ENCODE results near the gene PARVB. TPM values are rescaled to one million over a fixed set of nuclear protein-coding genes. Genes with fewer than 3 reads are reported as not detected.

Gene PARVB
- total and polyA plus RNA-seq, 2 donors (not counting 3 experiments of a cell fraction or from before 2014, with no cell fraction given), result 155 to 162 TPM

DNA sequence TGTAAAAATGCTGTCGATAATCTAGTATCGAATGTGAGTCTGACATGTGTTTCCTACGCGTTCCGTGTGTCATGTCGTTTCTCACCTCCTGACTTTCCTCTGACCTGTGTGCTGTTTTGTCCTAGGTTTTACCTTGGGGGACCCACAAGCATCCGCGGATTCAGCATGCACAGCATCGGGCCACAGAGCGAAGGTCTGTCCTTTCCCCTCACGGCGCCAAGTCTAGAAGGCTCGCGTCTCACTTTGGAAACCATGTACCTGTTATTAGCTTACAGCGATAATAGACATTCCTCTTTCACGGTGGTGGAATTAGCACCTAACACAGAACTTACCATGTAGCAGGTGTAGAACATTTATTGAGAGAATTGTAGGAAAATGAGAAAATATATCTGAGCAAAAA, 40.3 kb upstream of the PARVB start:
- FAIRE-seq, result peak; percentile 37
- no TSS peak for BruUV-seq (replicated peaks)
- Histone ChIP-seq H3K4me2 (ENCODE audit: insufficient read depth, low read length) (no peak overlapping the region), H3K27ac (ENCODE audit: insufficient read depth, low read depth, low read length) (no peak overlapping the region), H3K79me2 (ENCODE audit: control insufficient read depth, insufficient read depth, low read length) (no peaks in the 10 kb centered on the region), H3K36me3 (ENCODE audit: control insufficient read depth in 2 of 2, extremely low read depth in 1 of 2, insufficient read depth in 2 of 2, low read length in 2 of 2) (peaks cover 0 to 33% of the 10 kb centered on the region in 2 experiments), H3K9me3 (replicated peaks; ENCODE audit: control insufficient read depth, insufficient read depth, low read length) (no peaks in the 10 kb centered on the region), H3K4me1 (ENCODE audit: control insufficient read depth, extremely low read depth, insufficient read depth, low read length) (no peaks in the 10 kb centered on the region), H3K27me3 (ENCODE audit: control insufficient read depth in 2 of 2, insufficient read depth in 2 of 2, low read length in 2 of 2) (no peaks in the 10 kb centered on the region), H3K9me1 (replicated peaks; ENCODE audit: control insufficient read depth, extremely low read depth, insufficient read depth, low read length) (no peaks in the 10 kb centered on the region), H3K9ac (replicated peaks; ENCODE audit: extremely low read depth, insufficient read depth, low read length) (no peak overlapping the region), H2AFZ (ENCODE audit: low read depth, low read length) (no peak overlapping the region), H3K4me3 (replicated peaks in 1 of 3; ENCODE audit: insufficient read depth in 1 of 3, low read depth in 1 of 3, low read length in 3 of 3) (no peak overlapping the region), H4K20me1 (replicated peaks; ENCODE audit: control insufficient read depth, extremely low read depth, insufficient read depth, low read length) (no peaks in the 10 kb centered on the region)
- ChIA-PET POLR2A (no interaction called here), CTCF (interaction anchor here (1.6 kb wide), 1 partner anchor 10 kb away, joined by 4 read pairs; no protein-coding TSS in a partner anchor)
- intact Hi-C loops (cut with micrococcal nuclease) (no loop called here), dilution Hi-C loops (cut with MboI; ENCODE audit: extremely low pct_ligation_motif_present, low sequenced_read_pairs) (no loop called here)
- TF ChIP-seq POLR2AphosphoS5 (IDR thresholded peaks at IDR 0.05; ENCODE audit: insufficient read depth, low read depth, low read length), result no peak
- no peak for TF ChIP-seq GATA2 (IDR thresholded peaks at IDR 0.05; ENCODE audit: insufficient read depth, insufficient read length, low read depth, low read length)
- TF ChIP-seq, protein P1, sequence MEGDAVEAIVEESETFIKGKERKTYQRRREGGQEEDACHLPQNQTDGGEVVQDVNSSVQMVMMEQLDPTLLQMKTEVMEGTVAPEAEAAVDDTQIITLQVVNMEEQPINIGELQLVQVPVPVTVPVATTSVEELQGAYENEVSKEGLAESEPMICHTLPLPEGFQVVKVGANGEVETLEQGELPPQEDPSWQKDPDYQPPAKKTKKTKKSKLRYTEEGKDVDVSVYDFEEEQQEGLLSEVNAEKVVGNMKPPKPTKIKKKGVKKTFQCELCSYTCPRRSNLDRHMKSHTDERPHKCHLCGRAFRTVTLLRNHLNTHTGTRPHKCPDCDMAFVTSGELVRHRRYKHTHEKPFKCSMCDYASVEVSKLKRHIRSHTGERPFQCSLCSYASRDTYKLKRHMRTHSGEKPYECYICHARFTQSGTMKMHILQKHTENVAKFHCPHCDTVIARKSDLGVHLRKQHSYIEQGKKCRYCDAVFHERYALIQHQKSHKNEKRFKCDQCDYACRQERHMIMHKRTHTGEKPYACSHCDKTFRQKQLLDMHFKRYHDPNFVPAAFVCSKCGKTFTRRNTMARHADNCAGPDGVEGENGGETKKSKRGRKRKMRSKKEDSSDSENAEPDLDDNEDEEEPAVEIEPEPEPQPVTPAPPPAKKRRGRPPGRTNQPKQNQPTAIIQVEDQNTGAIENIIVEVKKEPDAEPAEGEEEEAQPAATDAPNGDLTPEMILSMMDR (IDR thresholded peaks at IDR 0.05; ENCODE audit: extremely low read depth in 1 of 2, insufficient read depth in 1 of 2, low read depth in 1 of 2, low read length in 2 of 2), result no peak
- no peak for TF ChIP-seq JUN (IDR thresholded peaks at IDR 0.05; ENCODE audit: borderline replicate concordance, insufficient read depth, insufficient read length, low read depth)
- TF ChIP-seq MYC (IDR thresholded peaks at IDR 0.05; ENCODE audit: low read depth, low read length), result no peak
- no peak for TF ChIP-seq POLR2A (IDR thresholded peaks at IDR 0.05; ENCODE audit: low read depth, low read length)
- no peak for TF ChIP-seq FOS (IDR thresholded peaks at IDR 0.05; ENCODE audit: borderline replicate concordance, insufficient read depth, low read length)
- no peak for TF ChIP-seq EZH2 (IDR thresholded peaks at IDR 0.05; ENCODE audit: borderline replicate concordance, low read depth, low read length, severe bottlenecking)
- TF ChIP-seq, protein P2, sequence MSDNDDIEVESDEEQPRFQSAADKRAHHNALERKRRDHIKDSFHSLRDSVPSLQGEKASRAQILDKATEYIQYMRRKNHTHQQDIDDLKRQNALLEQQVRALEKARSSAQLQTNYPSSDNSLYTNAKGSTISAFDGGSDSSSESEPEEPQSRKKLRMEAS (IDR thresholded peaks at IDR 0.05; ENCODE audit: insufficient read depth, insufficient read length), result no peak
- DNase-seq (ENCODE audit: low read depth, low spot score), result no peak

All from endothelial cell of umbilical vein (primary cell).